Retinal pigment epithelial cell (primary cell): Measurements from ENCODE around the gene DENND5A.
"Not testable (repeated sequence)": the region's sequence is repeated elsewhere in the genome, so short reads cannot be mapped to it uniquely, and the experiment has no call there.

Source experiments
- DNase-seq: peaks from one replicate; pipeline ENCODE4 v3.0.0-alpha.2; 2010; ENCODE audit warnings: low read depth
- H3K4me3 ChIP-seq: 2 replicates; pipeline ENCODE4 v1.5.1; 2011; ENCODE audit warnings: mild to moderate bottlenecking, low read length, control low read depth, moderate library complexity
- CTCF ChIP-seq: conservative IDR thresholded peaks from 2 replicates; pipeline ENCODE4 v1.5.1; 2011; ENCODE audit warnings: low read depth, low read length, control low read depth, inconsistent platforms

The DENND5A gene

GRCh38 chr11:9225748-9226298, 39.3 kb downstream of the DENND5A start:
- no peak overlapping the region for H3K4me3 ChIP-seq
- no peak for TF ChIP-seq CTCF
- DNase-seq = no peak

GRCh38 chr11:9222654-9223053, 42.5 kb downstream of the DENND5A start:
- TF ChIP-seq CTCF = no peak
- no peak overlapping the region for H3K4me3 ChIP-seq
- no peak for DNase-seq

- not testable (repeated sequence) for H3K4me3 ChIP-seq, DNase-seq
These were observed 44.3 kb downstream of the DENND5A start for GRCh38 chr11:9220853-9221252.

- no peak overlapping the region for H3K4me3 ChIP-seq
- DNase-seq = peak; percentile 76
- TF ChIP-seq CTCF = no peak
These were observed 45.6 kb downstream of the DENND5A start for GRCh38 chr11:9219572-9219971.

- DNase-seq = no peak
- no peak for TF ChIP-seq CTCF
These were observed 46.0 kb downstream of the DENND5A start for GRCh38 chr11:9219115-9219514.

GRCh38 chr11:9214765-9215164, 50.4 kb downstream of the DENND5A start:
- no peak for TF ChIP-seq CTCF
- DNase-seq = peak; percentile 33

More at GRCh38 chr11:9219115-9219514, 46.0 kb downstream of the DENND5A start:
- no peak overlapping the region for H3K4me3 ChIP-seq

GRCh38 chr11:9211322-9211721, 53.8 kb downstream of the DENND5A start:
- DNase-seq = no peak

More at GRCh38 chr11:9214765-9215164, 50.4 kb downstream of the DENND5A start:
- no peak overlapping the region for H3K4me3 ChIP-seq

More at GRCh38 chr11:9211322-9211721, 53.8 kb downstream of the DENND5A start:
- TF ChIP-seq CTCF = no peak
- no peak overlapping the region for H3K4me3 ChIP-seq
